Bone marrow (tissue), 2 donors: ENCODE measurements around the gene OXCT2.
"Not testable (repeated sequence)": the region's sequence is repeated elsewhere in the genome, so short reads cannot be mapped to it uniquely, and the experiment has no call there.

Source experiments
- DNase-seq, 2 donors: peaks; one replicate each; lab custom pipeline; 2025; lab: John Stamatoyannopoulos, UW

The OXCT2 gene

GRCh38 chr1:39787468-39787867 lies 16.3 kb upstream of the OXCT2 start:
- DNase-seq: no peak

GRCh38 chr1:39787108-39787375 lies 15.9 kb upstream of the OXCT2 start:
- not testable (repeated sequence) for DNase-seq

GRCh38 chr1:39786303-39787107 lies 15.4 kb upstream of the OXCT2 start:
- not testable (repeated sequence) for DNase-seq

GRCh38 chr1:39782685-39783084 lies 11.5 kb upstream of the OXCT2 start:
- DNase-seq: not testable (repeated sequence)

GRCh38 chr1:39782103-39782502 lies 11.0 kb upstream of the OXCT2 start:
- no peak for DNase-seq

- no peak for DNase-seq
These were observed 10.2 kb upstream of the OXCT2 start for GRCh38 chr1:39781349-39781715.

- DNase-seq: no peak
These were observed 8.7 kb upstream of the OXCT2 start for GRCh38 chr1:39779821-39780220.

GRCh38 chr1:39779137-39779536 lies 8.0 kb upstream of the OXCT2 start:
- no peak for DNase-seq

GRCh38 chr1:39778463-39779099 lies 7.4 kb upstream of the OXCT2 start:
- DNase-seq: not testable (repeated sequence)

- DNase-seq: not testable (repeated sequence)
These were observed 6.7 kb upstream of the OXCT2 start for GRCh38 chr1:39777896-39778295.

GRCh38 chr1:39777306-39777705 lies 6.2 kb upstream of the OXCT2 start:
- DNase-seq: no peak

GRCh38 chr1:39776886-39777285 lies 5.7 kb upstream of the OXCT2 start:
- DNase-seq: no peak

GRCh38 chr1:39776400-39776713 lies 5.2 kb upstream of the OXCT2 start:
- DNase-seq: no peak

- DNase-seq: not testable (repeated sequence)
These were observed 4.7 kb upstream of the OXCT2 start for GRCh38 chr1:39775676-39776399.

GRCh38 chr1:39775141-39775540 lies 4.0 kb upstream of the OXCT2 start:
- DNase-seq: not testable (repeated sequence)

- not testable (repeated sequence) for DNase-seq
These were observed 2.3 kb upstream of the OXCT2 start for GRCh38 chr1:39773369-39773979.

GRCh38 chr1:39770100-39771021 lies 787 bp downstream of the OXCT2 start:
- not testable (repeated sequence) for DNase-seq

- not testable (repeated sequence) for DNase-seq
These were observed 1.6 kb downstream of the OXCT2 start for GRCh38 chr1:39769502-39769901.

GRCh38 chr1:39766466-39766865 lies 4.7 kb downstream of the OXCT2 start:
- DNase-seq: not testable (repeated sequence)

GRCh38 chr1:39764512-39764911 lies 6.6 kb downstream of the OXCT2 start:
- not testable (repeated sequence) for DNase-seq

- DNase-seq: not testable (repeated sequence)
These were observed 7.4 kb downstream of the OXCT2 start for GRCh38 chr1:39763619-39764374.
